A549 (cell line): Measurements from ENCODE around the gene CLEC2D. TPM values are rescaled to one million over a fixed set of nuclear protein-coding genes. Genes with fewer than 3 reads are reported as not detected.
"Not testable (repeated sequence)": the region's sequence is repeated elsewhere in the genome, so short reads cannot be mapped to it uniquely, and the experiment has no call there.

ENCODE experiments used
- ATAC-seq, 2 experiments: fragments of 200-7000 bp in 1 of 2; fragments of >200 bp in 1 of 2; cut with Nextera tagmentation in 1 of 2; cut with Tn5 transposase in 1 of 2; 3 replicates each; pipeline versions ENCODE4 v1.8.0 to v1.9.1; 2018 to 2020; ENCODE audit warnings: mild to moderate bottlenecking in 1 of 2, moderate library complexity in 1 of 2
- CTCF ChIA-PET: fragments of 300-600 bp; sonication (Branson Sonifier 250); formaldehyde crosslinking; extraction: SDS; loops from one replicate; lab custom pipeline; 2021; ENCODE audit warnings: antibody characterized with exemption, inconsistent platforms; lab: Yijun Ruan, JAX
- POLR2A ChIA-PET: fragments of 350-600 bp; formaldehyde crosslinking; extraction: SDS; loops from one replicate; lab custom pipeline; 2021; ENCODE audit warnings: antibody characterized with exemption, inconsistent platforms; lab: Yijun Ruan, JAX
- DNase-seq, 2 experiments: peaks; one replicate each; pipeline versions ENCODE4 v3.0.0 to v3.0.0-alpha.2; 2011 to 2016; ENCODE audit warnings: low read depth in 1 of 2, low spot score in 1 of 2
- FAIRE-seq: peaks from 2 replicates; lab custom pipeline; 2011; peaks lifted over from hg19 to GRCh38; lab: Jason Lieb, UNC
- H3K27ac ChIP-seq, 2 experiments: fragments of >200 bp; sonication (Bioruptor Twin); formaldehyde crosslinking; 3 replicates each; pipeline ENCODE4 v1.5.1; 2016 to 2017
- H3K4me1 ChIP-seq: fragments of >200 bp; sonication (Bioruptor Twin); formaldehyde crosslinking; 3 replicates; pipeline ENCODE4 v1.6.1; 2016
- H3K4me2 ChIP-seq: fragments of >200 bp; sonication (Bioruptor Twin); formaldehyde crosslinking; 3 replicates; pipeline ENCODE4 v1.6.1; 2016
- H3K4me3 ChIP-seq: fragments of >200 bp; sonication (Bioruptor Twin); formaldehyde crosslinking; 3 replicates; pipeline ENCODE4 v1.5.1; 2016
- H3K9me3 ChIP-seq: fragments of >200 bp; sonication (Bioruptor Twin); formaldehyde crosslinking; 3 replicates; pipeline ENCODE4 v1.6.1; 2016
- ATOH8 ChIP-seq: fragments of 250-450 bp; sonication (Bioruptor Pico); IDR thresholded peaks from 2 replicates; pipeline ENCODE4 v1.5.0; 2020; ENCODE audit warnings: low read depth, mild to moderate bottlenecking, moderate library complexity
- BCL3 ChIP-seq: fragments of >200 bp; sonication (Bioruptor Twin); formaldehyde crosslinking; IDR thresholded peaks from 3 replicates; pipeline ENCODE4 v1.6.1; 2016
- CEBPB ChIP-seq, 2 experiments: fragments of >200 bp in 1 of 2; sonication (Bioruptor Twin) in 1 of 2; formaldehyde crosslinking in 1 of 2; IDR thresholded peaks; 2 replicates each; pipeline ENCODE4 v1.6.1; 2012 to 2016
- CHD4 ChIP-seq: fragments of 200-600 bp; sonication (generic); IDR thresholded peaks from 2 replicates; pipeline ENCODE4 v1.6.1; 2016; ENCODE audit warnings: antibody characterized with exemption, mild to moderate bottlenecking, borderline replicate concordance
- EHMT2 ChIP-seq: fragments of 200-600 bp; sonication (generic); IDR thresholded peaks from 2 replicates; pipeline ENCODE4 v1.6.1; 2016; ENCODE audit warnings: antibody characterized with exemption, low read depth, mild to moderate bottlenecking, moderate library complexity
- ESRRA ChIP-seq: fragments of 150-350 bp; IDR thresholded peaks from 2 replicates; pipeline ENCODE4 v1.6.1; 2014; ENCODE audit warnings: mild to moderate bottlenecking, low read length, borderline replicate concordance
- HOXA7 ChIP-seq: fragments of 250-450 bp; sonication (Bioruptor Pico); IDR thresholded peaks from 2 replicates; pipeline ENCODE4 v1.5.0; 2020; ENCODE audit warnings: mild to moderate bottlenecking, moderate library complexity
- HOXB13 ChIP-seq: fragments of 250-450 bp; sonication (Bioruptor Pico); IDR thresholded peaks from 2 replicates; pipeline ENCODE4 v1.5.0; 2020; ENCODE audit warnings: low read depth, mild to moderate bottlenecking, moderate library complexity
- JUNB ChIP-seq: fragments of >200 bp; sonication (Bioruptor Twin); formaldehyde crosslinking; IDR thresholded peaks from 2 replicates; pipeline ENCODE4 v1.6.1; 2016
- MYC ChIP-seq: IDR thresholded peaks from 2 replicates; pipeline ENCODE4 v1.6.1; 2012; ENCODE audit warnings: mild to moderate bottlenecking, inconsistent platforms, low read length, improper control_type of control experiment, borderline replicate concordance
- NPAS2 ChIP-seq: fragments of 250-450 bp; sonication (Bioruptor Pico); IDR thresholded peaks from 2 replicates; pipeline ENCODE4 v1.8.0; 2022; ENCODE audit warnings: mild to moderate bottlenecking, moderate library complexity, borderline replicate concordance
- NR3C1 ChIP-seq: fragments of >200 bp; sonication (Bioruptor Twin); formaldehyde crosslinking; IDR thresholded peaks from 3 replicates; pipeline ENCODE4 v1.6.1; 2017
- PBX3 ChIP-seq: IDR thresholded peaks from 2 replicates; pipeline ENCODE4 v1.6.1; 2012
- POLR2A ChIP-seq: IDR thresholded peaks from 2 replicates; pipeline ENCODE4 v1.6.1; 2012; ENCODE audit warnings: mild to moderate bottlenecking, low read length
- REST ChIP-seq: fragments of 200-600 bp; sonication (generic); IDR thresholded peaks from 2 replicates; pipeline ENCODE4 v1.6.1; 2016; ENCODE audit warnings: antibody characterized with exemption, mild to moderate bottlenecking, moderate library complexity
- SREBF2 ChIP-seq: fragments of 450-650 bp; IDR thresholded peaks from 2 replicates; pipeline ENCODE4 v1.6.1; 2014; ENCODE audit warnings: mild to moderate bottlenecking, moderate library complexity
- ZFP36 ChIP-seq: fragments of 450-650 bp; IDR thresholded peaks from 2 replicates; pipeline ENCODE4 v1.6.1; 2014; ENCODE audit warnings: borderline replicate concordance; ENCODE audit not compliant: partially characterized antibody
- WGBS: methylation state at CpG from one replicate; pipeline ENCODE4 v1.1.6; 2017; ENCODE audit errors: missing lambda C conversion rate; 5-methylcytosine and 5-hydroxymethylcytosine counted together
- polyA plus RNA-seq, 4 experiments: library from polyadenylated mRNA; depleted of rRNA in 3 of 4; stranded (reverse); fragments of >200 nt; fragmentation: RNase III in 1 of 4; extraction: RNeasy Plus Mini Kit Qiagen cat#74134 plus additional on column Dnase treatment in 1 of 4; gene quantifications; 2 replicates in 3 of 4; 3 replicates in 1 of 4; pipeline ENCODE4 v1.2.3, GENCODE V29; 2011 to 2017
- TF ChIP-seq, protein P1 (sequence below): IDR thresholded peaks from 2 replicates; pipeline ENCODE4 v1.6.1; 2012; ENCODE audit warnings: low read depth, borderline replicate concordance

Gene CLEC2D
- polyA plus RNA-seq, 2 of the 4 experiments (the other 2 are of a cell fraction) = 1.1 to 4.0 TPM

- ChIA-PET POLR2A (no interaction called here), CTCF (interaction anchor here (1.3 kb wide), 1 partner anchor 15 kb away, joined by 4 read pairs; no protein-coding TSS in a partner anchor)
- DNase-seq = no peak
Observed at GRCh38 chr12:9692909-9693308, 23.4 kb downstream of the CLEC2D start.

GRCh38 chr12:9694241-9694640 lies 24.7 kb downstream of the CLEC2D start:
- FAIRE-seq (no peak), DNase-seq (no peak), ATAC-seq (no peak)
- Histone ChIP-seq H3K27ac (no peak overlapping the region), H3K4me1 (no peaks in the 10 kb centered on the region), H3K4me2 (no peak overlapping the region), H3K4me3 (no peak overlapping the region), H3K9me3 (peaks cover 9% of the 10 kb centered on the region; the same call in 1 of the 3 replicates)
- 18% methylated on average over 1 of the region's 1 CpG for WGBS
- TF ChIP-seq ZFP36 = no peak
- no peak for TF ChIP-seq NPAS2 (CRISPR knock-in tag)
- no peak for TF ChIP-seq CHD4
- TF ChIP-seq NR3C1 = no peak
- no peak for TF ChIP-seq BCL3
- TF ChIP-seq PBX3 = no peak
- TF ChIP-seq HOXB13 (CRISPR knock-in tag) = no peak
- TF ChIP-seq ESRRA = no peak
- TF ChIP-seq HOXA7 (CRISPR knock-in tag) = no peak
- TF ChIP-seq CEBPB (IDR thresholded peaks at IDR 0.05) = no peak
- TF ChIP-seq REST = no peak
- TF ChIP-seq POLR2A = no peak
- TF ChIP-seq ATOH8 = no peak
- CTCF ChIA-PET = interaction anchor here (1.3 kb wide), 1 partner anchor 14 kb away, joined by 4 read pairs; no protein-coding TSS in a partner anchor
- POLR2A ChIA-PET = no interaction called here

More at GRCh38 chr12:9692909-9693308, 23.4 kb downstream of the CLEC2D start:
- Histone ChIP-seq H3K4me1 (no peaks in the 10 kb centered on the region), H3K4me3 (no peak overlapping the region), H3K9me3 (peaks cover 9% of the 10 kb centered on the region; the same call in 1 of the 3 replicates), H3K27ac (no peak overlapping the region), H3K4me2 (no peak overlapping the region)
- no peak for FAIRE-seq
- no peak for ATAC-seq
- TF ChIP-seq NR3C1 (no peak), EHMT2 (no peak), JUNB (no peak), MYC (no peak), SREBF2 (no peak)
- TF ChIP-seq, protein P1, sequence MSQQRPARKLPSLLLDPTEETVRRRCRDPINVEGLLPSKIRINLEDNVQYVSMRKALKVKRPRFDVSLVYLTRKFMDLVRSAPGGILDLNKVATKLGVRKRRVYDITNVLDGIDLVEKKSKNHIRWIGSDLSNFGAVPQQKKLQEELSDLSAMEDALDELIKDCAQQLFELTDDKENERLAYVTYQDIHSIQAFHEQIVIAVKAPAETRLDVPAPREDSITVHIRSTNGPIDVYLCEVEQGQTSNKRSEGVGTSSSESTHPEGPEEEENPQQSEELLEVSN = no peak
- TF ChIP-seq, all 56 proteins: peak for 0
- WGBS = 91% methylated on average over 1 of the region's 1 CpG

- H3K4me3 ChIP-seq, H3K9me3 ChIP-seq, DNase-seq, ATAC-seq, FAIRE-seq, H3K27ac ChIP-seq, H3K4me2 ChIP-seq, H3K4me1 ChIP-seq, POLR2A ChIA-PET, CTCF ChIA-PET: not testable (repeated sequence)
- 91% methylated on average over 9 of the region's 9 CpGs for WGBS
Observed at GRCh38 chr12:9695150-9695549, 25.6 kb downstream of the CLEC2D start.

- ATAC-seq, H3K9me3 ChIP-seq, H3K4me2 ChIP-seq, DNase-seq, CTCF ChIA-PET, H3K4me3 ChIP-seq, POLR2A ChIA-PET, FAIRE-seq, H3K4me1 ChIP-seq, H3K27ac ChIP-seq: not testable (repeated sequence)
- 84% methylated on average over 3 of the region's 3 CpGs for WGBS
Observed at GRCh38 chr12:9695661-9696060, 26.1 kb downstream of the CLEC2D start.
